GM23338 (cell line): ENCODE measurements around the gene TMEFF1. TPM values are rescaled to one million over a fixed set of nuclear protein-coding genes. Genes with fewer than 3 reads are reported as not detected.

Experiments used
- ATAC-seq: fragments of 200-7000 bp; cut with Tn5 transposase; 3 replicates; pipeline ENCODE4 v1.9.1; 2020
- DNase-seq: peaks from one replicate; pipeline ENCODE4 v3.0.0-alpha.2; 2015; ENCODE audit warnings: low spot score
- H2AFZ ChIP-seq: fragments of 200-600 bp; sonication (generic); 2 replicates; pipeline ENCODE4 v1.8.0; 2016; ENCODE audit warnings: antibody characterized with exemption, mild to moderate bottlenecking, moderate library complexity
- H3F3A ChIP-seq: fragments of 200-600 bp; sonication (generic); replicated peaks from 2 replicates; pipeline ENCODE4 v1.8.0; 2017; ENCODE audit warnings: antibody characterized with exemption, mixed run types, low read depth
- H3K27ac ChIP-seq: fragments of 200-600 bp; sonication (generic); 2 replicates; pipeline ENCODE4 v1.6.1; 2016; ENCODE audit warnings: low read depth
- H3K27me3 ChIP-seq: fragments of 200-600 bp; sonication (generic); 2 replicates; pipeline ENCODE4 v1.8.0; 2016; ENCODE audit warnings: mild to moderate bottlenecking, mixed run types, moderate library complexity; ENCODE audit not compliant: insufficient read depth
- H3K36me3 ChIP-seq: fragments of 200-600 bp; sonication (generic); 2 replicates; pipeline ENCODE4 v1.8.0; 2016; ENCODE audit warnings: mild to moderate bottlenecking; ENCODE audit not compliant: insufficient read depth
- H3K4me1 ChIP-seq: fragments of 200-600 bp; sonication (generic); 2 replicates; pipeline ENCODE4 v1.8.0; 2016; ENCODE audit warnings: mild to moderate bottlenecking, moderate library complexity; ENCODE audit not compliant: insufficient read depth
- H3K4me2 ChIP-seq: fragments of 200-600 bp; sonication (generic); 2 replicates; pipeline ENCODE4 v1.7.1; 2017; ENCODE audit warnings: mixed run types
- H3K4me3 ChIP-seq: fragments of 200-600 bp; sonication (generic); 2 replicates; pipeline ENCODE4 v1.6.1; 2016; ENCODE audit warnings: mixed run types
- H3K79me2 ChIP-seq: fragments of 200-600 bp; sonication (generic); replicated peaks from 2 replicates; pipeline ENCODE4 v1.8.0; 2017; ENCODE audit warnings: mild to moderate bottlenecking; ENCODE audit not compliant: insufficient read depth
- H3K9me2 ChIP-seq: fragments of 200-600 bp; sonication (generic); 2 replicates; pipeline ENCODE4 v1.8.0; 2017; ENCODE audit not compliant: insufficient read depth
- H4K20me1 ChIP-seq: fragments of 200-600 bp; sonication (generic); replicated peaks from 2 replicates; pipeline ENCODE4 v1.8.0; 2017; ENCODE audit warnings: mild to moderate bottlenecking; ENCODE audit not compliant: insufficient read depth
- H3K27ac Mint-ChIP-seq: 2 replicates; pipeline ENCODE4 v1.8.0; 2020; ENCODE audit warnings: inconsistent platforms, mild to moderate bottlenecking, moderate library complexity, mixed read lengths
- H3K27me3 Mint-ChIP-seq: 3 replicates; pipeline ENCODE4 v1.8.0; 2022; ENCODE audit warnings: low read depth, mild to moderate bottlenecking, moderate library complexity, mixed read lengths, inconsistent platforms; ENCODE audit not compliant: insufficient read depth, poor library complexity
- H3K36me3 Mint-ChIP-seq: 3 replicates; pipeline ENCODE4 v1.8.0; 2021; ENCODE audit warnings: low read depth, mild to moderate bottlenecking, inconsistent platforms, moderate library complexity, mixed read lengths
- H3K4me1 Mint-ChIP-seq: 3 replicates; pipeline ENCODE4 v1.8.0; 2020; ENCODE audit warnings: mild to moderate bottlenecking, inconsistent platforms, mixed read lengths
- H3K4me3 Mint-ChIP-seq: 3 replicates; pipeline ENCODE4 v1.8.0; 2021; ENCODE audit warnings: moderate library complexity, mild to moderate bottlenecking, inconsistent platforms, mixed read lengths
- H3K9me3 Mint-ChIP-seq: 3 replicates; pipeline ENCODE4 v1.8.0; 2020; ENCODE audit warnings: moderate library complexity, mild to moderate bottlenecking, inconsistent platforms, mixed read lengths
- CREB1 ChIP-seq: fragments of 250-450 bp; sonication (Bioruptor Pico); IDR thresholded peaks from 2 replicates; pipeline ENCODE4 v1.5.0; 2020; ENCODE audit warnings: low read depth, mild to moderate bottlenecking, moderate library complexity
- CTCF ChIP-seq, 2 experiments: fragments of 200-600 bp in 1 of 2; sonication (generic) in 1 of 2; conservative IDR thresholded peaks; 2 replicates each; pipeline versions ENCODE4 v1.5.1 to v1.6.1; 2016 to 2017; ENCODE audit warnings: antibody characterized with exemption in 2 of 2, low read depth in 2 of 2, mild to moderate bottlenecking in 2 of 2, moderate library complexity in 1 of 2
- EZH2 ChIP-seq: fragments of 200-600 bp; sonication (generic); IDR thresholded peaks from one replicate; pipeline ENCODE4 v1.8.0; 2017; ENCODE audit warnings: antibody characterized with exemption, mild to moderate bottlenecking, low read depth; ENCODE audit not compliant: unreplicated experiment
- EZH2phosphoT487 ChIP-seq: fragments of 200-600 bp; sonication (generic); IDR thresholded peaks from one replicate; pipeline ENCODE4 v1.8.1; 2018; ENCODE audit warnings: antibody characterized with exemption; ENCODE audit not compliant: unreplicated experiment
- JUNB ChIP-seq: IDR thresholded peaks from one replicate; pipeline ENCODE4 v1.6.1; 2016; ENCODE audit warnings: antibody characterized with exemption; ENCODE audit not compliant: unreplicated experiment
- polyA plus RNA-seq: library from polyadenylated mRNA; unstranded; fragments of >200 nt; fragmentation: Nextera tagmentation; extraction: Ambion mirVana; gene quantifications from 2 replicates; pipeline ENCODE4 v1.2.1, GENCODE V29; 2016
- total RNA-seq: library from RNA; depleted of rRNA; stranded (reverse); fragments of >200 nt; shearing (Covaris generic); gene quantifications from 2 replicates; pipeline ENCODE4 v1.2.3, GENCODE V29; 2014
- TF ChIP-seq, protein P1 (sequence below): fragments of 250-450 bp; sonication (Bioruptor Pico); IDR thresholded peaks from 2 replicates; pipeline ENCODE4 v1.5.0; 2020; ENCODE audit warnings: mild to moderate bottlenecking, moderate library complexity
- TF ChIP-seq, protein P2 (sequence below): IDR thresholded peaks from one replicate; pipeline ENCODE4 v1.6.1; 2018; ENCODE audit warnings: antibody characterized with exemption; ENCODE audit not compliant: unreplicated experiment

Gene TMEFF1
- total and polyA plus RNA-seq, 2 experiments from 2014 or later, result 6.6 to 85.2 TPM

DNA sequence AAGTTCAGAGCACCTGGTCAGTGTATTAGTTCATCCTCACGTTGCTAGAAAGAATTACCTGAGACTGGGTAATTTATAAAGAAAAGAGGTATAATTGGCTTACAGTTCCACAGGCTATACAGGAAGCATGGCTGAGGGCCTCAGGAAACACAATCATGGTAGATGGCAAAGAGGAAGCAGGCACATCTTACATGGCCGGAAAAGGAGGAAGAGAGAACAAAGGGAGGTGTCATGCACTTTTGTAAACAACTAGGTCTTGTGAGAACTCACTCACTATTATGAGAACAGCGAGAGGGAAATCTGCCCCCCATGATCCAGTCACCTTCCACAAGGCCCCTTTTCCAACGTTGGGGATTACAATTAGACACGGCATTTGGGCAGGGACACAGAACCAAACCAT is 76.1 kb downstream of the TMEFF1 start:
- TF ChIP-seq CREB1 (CRISPR knock-in tag) (no peak), EZH2 (no peak)
- Histone ChIP-seq H4K20me1 (peaks cover 4% of the 10 kb centered on the region; the same call in 1 of the 2 replicates), H3K9me2 (0 out of 2 replicates have a peak, but pooled peaks cover 4% of the 10 kb centered on the region), H3F3A (no peaks in the 10 kb centered on the region), H3K4me2 (no peak overlapping the region), H3K79me2 (peaks cover under 1% of the 10 kb centered on the region), H3K4me1 (no peaks in the 10 kb centered on the region), H3K27ac (no peak overlapping the region), H2AFZ (no peak overlapping the region), H3K4me3 (no peak overlapping the region), H3K36me3 (peaks cover 40% of the 10 kb centered on the region), H3K27me3 (no peaks in the 10 kb centered on the region)
- H3K36me3 Mint-ChIP-seq, result peaks cover 54% of the 10 kb centered on the region
- H3K4me3 Mint-ChIP-seq, result no peak overlapping the region
- H3K27me3 Mint-ChIP-seq, result no peaks in the 10 kb centered on the region
- DNase-seq (no peak), ATAC-seq (no peak)
- no peak overlapping the region for H3K27ac Mint-ChIP-seq
- H3K9me3 Mint-ChIP-seq, result peaks cover 20% of the 10 kb centered on the region
- H3K4me1 Mint-ChIP-seq, result no peaks in the 10 kb centered on the region

DNA sequence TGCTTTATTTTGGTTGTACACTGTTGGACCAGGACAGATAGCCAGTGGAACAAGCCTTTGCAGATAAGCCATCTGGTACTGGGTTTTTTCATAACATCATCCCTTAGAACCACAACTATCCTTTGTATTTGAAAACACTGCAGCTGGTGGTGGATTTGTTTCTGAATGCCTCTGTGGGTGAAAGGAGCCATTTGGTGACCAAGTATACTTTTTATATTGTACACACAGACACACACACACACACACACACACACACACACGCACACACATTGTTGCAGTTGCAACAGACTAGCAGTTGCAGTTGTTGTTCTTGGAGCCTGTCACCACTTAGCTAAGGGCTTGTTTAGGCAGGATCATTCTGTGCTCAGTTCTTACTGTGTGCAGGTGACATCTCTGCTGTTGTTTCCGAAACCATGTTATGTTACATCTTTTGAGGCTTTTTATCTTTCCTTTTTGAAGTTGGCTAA is 82.0 kb downstream of the TMEFF1 start:
- no peak for TF ChIP-seq CTCF (conservative IDR thresholded peaks at IDR 0.05; ENCODE audit: low read depth in 2 of 2)
- TF ChIP-seq CREB1 (CRISPR knock-in tag), result no peak
- TF ChIP-seq EZH2, result no peak
- TF ChIP-seq, protein P1, sequence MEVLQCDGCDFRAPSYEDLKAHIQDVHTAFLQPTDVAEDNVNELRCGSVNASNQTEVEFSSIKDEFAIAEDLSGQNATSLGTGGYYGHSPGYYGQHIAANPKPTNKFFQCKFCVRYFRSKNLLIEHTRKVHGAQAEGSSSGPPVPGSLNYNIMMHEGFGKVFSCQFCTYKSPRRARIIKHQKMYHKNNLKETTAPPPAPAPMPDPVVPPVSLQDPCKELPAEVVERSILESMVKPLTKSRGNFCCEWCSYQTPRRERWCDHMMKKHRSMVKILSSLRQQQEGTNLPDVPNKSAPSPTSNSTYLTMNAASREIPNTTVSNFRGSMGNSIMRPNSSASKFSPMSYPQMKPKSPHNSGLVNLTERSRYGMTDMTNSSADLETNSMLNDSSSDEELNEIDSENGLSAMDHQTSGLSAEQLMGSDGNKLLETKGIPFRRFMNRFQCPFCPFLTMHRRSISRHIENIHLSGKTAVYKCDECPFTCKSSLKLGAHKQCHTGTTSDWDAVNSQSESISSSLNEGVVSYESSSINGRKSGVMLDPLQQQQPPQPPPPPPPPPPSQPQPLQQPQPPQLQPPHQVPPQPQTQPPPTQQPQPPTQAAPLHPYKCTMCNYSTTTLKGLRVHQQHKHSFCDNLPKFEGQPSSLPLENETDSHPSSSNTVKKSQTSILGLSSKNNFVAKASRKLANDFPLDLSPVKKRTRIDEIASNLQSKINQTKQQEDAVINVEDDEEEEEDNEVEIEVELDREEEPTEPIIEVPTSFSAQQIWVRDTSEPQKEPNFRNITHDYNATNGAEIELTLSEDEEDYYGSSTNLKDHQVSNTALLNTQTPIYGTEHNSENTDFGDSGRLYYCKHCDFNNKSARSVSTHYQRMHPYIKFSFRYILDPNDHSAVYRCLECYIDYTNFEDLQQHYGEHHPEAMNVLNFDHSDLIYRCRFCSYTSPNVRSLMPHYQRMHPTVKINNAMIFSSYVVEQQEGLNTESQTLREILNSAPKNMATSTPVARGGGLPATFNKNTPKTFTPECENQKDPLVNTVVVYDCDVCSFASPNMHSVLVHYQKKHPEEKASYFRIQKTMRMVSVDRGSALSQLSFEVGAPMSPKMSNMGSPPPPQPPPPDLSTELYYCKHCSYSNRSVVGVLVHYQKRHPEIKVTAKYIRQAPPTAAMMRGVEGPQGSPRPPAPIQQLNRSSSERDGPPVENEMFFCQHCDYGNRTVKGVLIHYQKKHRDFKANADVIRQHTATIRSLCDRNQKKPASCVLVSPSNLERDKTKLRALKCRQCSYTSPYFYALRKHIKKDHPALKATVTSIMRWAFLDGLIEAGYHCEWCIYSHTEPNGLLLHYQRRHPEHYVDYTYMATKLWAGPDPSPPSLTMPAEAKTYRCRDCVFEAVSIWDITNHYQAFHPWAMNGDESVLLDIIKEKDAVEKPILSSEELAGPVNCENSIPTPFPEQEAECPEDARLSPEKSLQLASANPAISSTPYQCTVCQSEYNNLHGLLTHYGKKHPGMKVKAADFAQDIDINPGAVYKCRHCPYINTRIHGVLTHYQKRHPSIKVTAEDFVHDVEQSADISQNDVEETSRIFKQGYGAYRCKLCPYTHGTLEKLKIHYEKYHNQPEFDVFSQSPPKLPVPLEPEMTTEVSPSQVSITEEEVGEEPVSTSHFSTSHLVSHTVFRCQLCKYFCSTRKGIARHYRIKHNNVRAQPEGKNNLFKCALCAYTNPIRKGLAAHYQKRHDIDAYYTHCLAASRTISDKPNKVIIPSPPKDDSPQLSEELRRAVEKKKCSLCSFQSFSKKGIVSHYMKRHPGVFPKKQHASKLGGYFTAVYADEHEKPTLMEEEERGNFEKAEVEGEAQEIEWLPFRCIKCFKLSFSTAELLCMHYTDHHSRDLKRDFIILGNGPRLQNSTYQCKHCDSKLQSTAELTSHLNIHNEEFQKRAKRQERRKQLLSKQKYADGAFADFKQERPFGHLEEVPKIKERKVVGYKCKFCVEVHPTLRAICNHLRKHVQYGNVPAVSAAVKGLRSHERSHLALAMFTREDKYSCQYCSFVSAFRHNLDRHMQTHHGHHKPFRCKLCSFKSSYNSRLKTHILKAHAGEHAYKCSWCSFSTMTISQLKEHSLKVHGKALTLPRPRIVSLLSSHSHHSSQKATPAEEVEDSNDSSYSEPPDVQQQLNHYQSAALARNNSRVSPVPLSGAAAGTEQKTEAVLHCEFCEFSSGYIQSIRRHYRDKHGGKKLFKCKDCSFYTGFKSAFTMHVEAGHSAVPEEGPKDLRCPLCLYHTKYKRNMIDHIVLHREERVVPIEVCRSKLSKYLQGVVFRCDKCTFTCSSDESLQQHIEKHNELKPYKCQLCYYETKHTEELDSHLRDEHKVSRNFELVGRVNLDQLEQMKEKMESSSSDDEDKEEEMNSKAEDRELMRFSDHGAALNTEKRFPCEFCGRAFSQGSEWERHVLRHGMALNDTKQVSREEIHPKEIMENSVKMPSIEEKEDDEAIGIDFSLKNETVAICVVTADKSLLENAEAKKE (CRISPR knock-in tag), result no peak
- TF ChIP-seq, protein P2, sequence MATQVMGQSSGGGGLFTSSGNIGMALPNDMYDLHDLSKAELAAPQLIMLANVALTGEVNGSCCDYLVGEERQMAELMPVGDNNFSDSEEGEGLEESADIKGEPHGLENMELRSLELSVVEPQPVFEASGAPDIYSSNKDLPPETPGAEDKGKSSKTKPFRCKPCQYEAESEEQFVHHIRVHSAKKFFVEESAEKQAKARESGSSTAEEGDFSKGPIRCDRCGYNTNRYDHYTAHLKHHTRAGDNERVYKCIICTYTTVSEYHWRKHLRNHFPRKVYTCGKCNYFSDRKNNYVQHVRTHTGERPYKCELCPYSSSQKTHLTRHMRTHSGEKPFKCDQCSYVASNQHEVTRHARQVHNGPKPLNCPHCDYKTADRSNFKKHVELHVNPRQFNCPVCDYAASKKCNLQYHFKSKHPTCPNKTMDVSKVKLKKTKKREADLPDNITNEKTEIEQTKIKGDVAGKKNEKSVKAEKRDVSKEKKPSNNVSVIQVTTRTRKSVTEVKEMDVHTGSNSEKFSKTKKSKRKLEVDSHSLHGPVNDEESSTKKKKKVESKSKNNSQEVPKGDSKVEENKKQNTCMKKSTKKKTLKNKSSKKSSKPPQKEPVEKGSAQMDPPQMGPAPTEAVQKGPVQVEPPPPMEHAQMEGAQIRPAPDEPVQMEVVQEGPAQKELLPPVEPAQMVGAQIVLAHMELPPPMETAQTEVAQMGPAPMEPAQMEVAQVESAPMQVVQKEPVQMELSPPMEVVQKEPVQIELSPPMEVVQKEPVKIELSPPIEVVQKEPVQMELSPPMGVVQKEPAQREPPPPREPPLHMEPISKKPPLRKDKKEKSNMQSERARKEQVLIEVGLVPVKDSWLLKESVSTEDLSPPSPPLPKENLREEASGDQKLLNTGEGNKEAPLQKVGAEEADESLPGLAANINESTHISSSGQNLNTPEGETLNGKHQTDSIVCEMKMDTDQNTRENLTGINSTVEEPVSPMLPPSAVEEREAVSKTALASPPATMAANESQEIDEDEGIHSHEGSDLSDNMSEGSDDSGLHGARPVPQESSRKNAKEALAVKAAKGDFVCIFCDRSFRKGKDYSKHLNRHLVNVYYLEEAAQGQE, result no peak
- TF ChIP-seq JUNB, result no peak
- TF ChIP-seq EZH2phosphoT487, result no peak
- H3K79me2 ChIP-seq, result no peaks in the 10 kb centered on the region
- no peaks in the 10 kb centered on the region for H3K4me1 ChIP-seq
- H3F3A ChIP-seq, result no peaks in the 10 kb centered on the region
- peaks cover 19% of the 10 kb centered on the region; the same call in 1 of the 2 replicates for H3K36me3 ChIP-seq
- no peak for DNase-seq
- no peak overlapping the region for H3K4me3 ChIP-seq
- H3K27ac Mint-ChIP-seq, result no peak overlapping the region
- H3K27ac ChIP-seq, result no peak overlapping the region
- no peaks in the 10 kb centered on the region for H3K27me3 ChIP-seq
- H3K36me3 Mint-ChIP-seq, result peaks cover 18% of the 10 kb centered on the region
- H2AFZ ChIP-seq, result no peak overlapping the region
- H3K27me3 Mint-ChIP-seq, result no peaks in the 10 kb centered on the region
- no peak overlapping the region for H3K4me2 ChIP-seq
- H4K20me1 ChIP-seq, result peaks cover 4% of the 10 kb centered on the region; the same call in 1 of the 2 replicates
- H3K4me1 Mint-ChIP-seq, result no peaks in the 10 kb centered on the region
- H3K4me3 Mint-ChIP-seq, result no peak overlapping the region
- H3K9me3 Mint-ChIP-seq, result no peaks in the 10 kb centered on the region
- no peak for ATAC-seq
- no peaks in the 10 kb centered on the region for H3K9me2 ChIP-seq
